Measurements from ENCODE around the gene CSMD2. TPM values are rescaled to one million over a fixed set of nuclear protein-coding genes. Genes with fewer than 3 reads are reported as not detected.

CSMD2 gene
- total RNA-seq, 2 experiments from 2014 or later = not detected

DNA sequence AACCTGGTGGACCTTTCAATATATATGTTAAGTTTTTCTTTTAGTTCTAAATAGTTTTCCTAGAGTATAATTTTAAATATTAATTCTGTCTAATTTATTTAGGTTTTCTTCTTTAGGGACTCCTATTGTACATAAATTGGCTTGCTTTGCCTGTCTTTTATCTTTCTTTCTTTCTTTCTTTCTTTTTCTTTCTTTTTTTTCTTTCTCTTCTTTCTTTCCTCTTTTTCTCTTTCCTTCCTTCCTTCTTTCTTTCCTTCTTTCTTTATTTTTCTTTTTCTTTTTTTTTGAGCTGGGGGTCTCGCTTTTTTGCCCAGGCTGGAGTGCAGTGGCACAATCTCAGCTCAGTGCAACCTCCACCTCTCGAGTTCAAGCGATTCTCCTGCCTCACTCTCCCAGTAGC is 657.4 kb downstream of the CSMD2 start:
- Mint-ChIP-seq H3K27me3 (peaks cover 7% of the 10 kb centered on the region), H3K36me3 (ENCODE audit: low read depth) (no peaks in the 10 kb centered on the region), H3K4me1 (ENCODE audit: low read depth) (peaks cover 4% of the 10 kb centered on the region), H3K27ac (no peak overlapping the region), H3K9me3 (no peaks in the 10 kb centered on the region), H3K4me3 (no peak overlapping the region)
- ATAC-seq = no peak
- ChIA-PET POLR2A (no interaction called here), CTCF (no interaction called here)
- no peak for DNase-seq
- TF ChIP-seq, protein P1, sequence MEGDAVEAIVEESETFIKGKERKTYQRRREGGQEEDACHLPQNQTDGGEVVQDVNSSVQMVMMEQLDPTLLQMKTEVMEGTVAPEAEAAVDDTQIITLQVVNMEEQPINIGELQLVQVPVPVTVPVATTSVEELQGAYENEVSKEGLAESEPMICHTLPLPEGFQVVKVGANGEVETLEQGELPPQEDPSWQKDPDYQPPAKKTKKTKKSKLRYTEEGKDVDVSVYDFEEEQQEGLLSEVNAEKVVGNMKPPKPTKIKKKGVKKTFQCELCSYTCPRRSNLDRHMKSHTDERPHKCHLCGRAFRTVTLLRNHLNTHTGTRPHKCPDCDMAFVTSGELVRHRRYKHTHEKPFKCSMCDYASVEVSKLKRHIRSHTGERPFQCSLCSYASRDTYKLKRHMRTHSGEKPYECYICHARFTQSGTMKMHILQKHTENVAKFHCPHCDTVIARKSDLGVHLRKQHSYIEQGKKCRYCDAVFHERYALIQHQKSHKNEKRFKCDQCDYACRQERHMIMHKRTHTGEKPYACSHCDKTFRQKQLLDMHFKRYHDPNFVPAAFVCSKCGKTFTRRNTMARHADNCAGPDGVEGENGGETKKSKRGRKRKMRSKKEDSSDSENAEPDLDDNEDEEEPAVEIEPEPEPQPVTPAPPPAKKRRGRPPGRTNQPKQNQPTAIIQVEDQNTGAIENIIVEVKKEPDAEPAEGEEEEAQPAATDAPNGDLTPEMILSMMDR (IDR thresholded peaks at IDR 0.05) = no peak
- intact Hi-C loops (cut with micrococcal nuclease) = no loop called here

DNA sequence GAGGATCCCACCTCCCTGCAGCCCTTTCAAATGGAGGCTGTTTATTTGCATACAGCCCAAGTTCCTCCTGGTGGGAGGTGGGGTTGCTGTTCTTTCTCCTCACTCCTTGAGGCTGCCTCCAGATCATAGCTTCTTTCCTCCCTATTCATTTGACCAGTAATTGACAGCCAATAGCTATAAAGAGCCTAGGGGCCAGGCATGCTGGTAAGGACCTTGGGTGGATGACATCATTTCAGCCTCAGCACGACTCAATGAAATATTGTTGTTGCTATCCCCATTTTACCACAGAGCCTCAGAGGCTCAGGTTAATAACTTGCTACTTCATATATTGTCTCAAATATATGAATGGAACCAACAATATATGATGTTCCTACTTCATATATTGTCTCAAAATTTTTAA is 661.5 kb downstream of the CSMD2 start:
- Mint-ChIP-seq H3K4me1 (ENCODE audit: low read depth) (no peaks in the 10 kb centered on the region), H3K27ac (no peak overlapping the region), H3K36me3 (ENCODE audit: low read depth) (no peaks in the 10 kb centered on the region), H3K4me3 (no peak overlapping the region), H3K27me3 (peaks cover 2% of the 10 kb centered on the region), H3K9me3 (peaks cover 2% of the 10 kb centered on the region)
- no peak for ATAC-seq
- ChIA-PET CTCF (no interaction called here), POLR2A (interaction anchor here (0.7 kb wide), 1 partner anchor 141 kb away, joined by 3 read pairs; no protein-coding TSS in a partner anchor)
- intact Hi-C loops (cut with micrococcal nuclease) = no loop called here
- TF ChIP-seq, protein P1 (IDR thresholded peaks at IDR 0.05) = no peak
- no peak for DNase-seq

DNA sequence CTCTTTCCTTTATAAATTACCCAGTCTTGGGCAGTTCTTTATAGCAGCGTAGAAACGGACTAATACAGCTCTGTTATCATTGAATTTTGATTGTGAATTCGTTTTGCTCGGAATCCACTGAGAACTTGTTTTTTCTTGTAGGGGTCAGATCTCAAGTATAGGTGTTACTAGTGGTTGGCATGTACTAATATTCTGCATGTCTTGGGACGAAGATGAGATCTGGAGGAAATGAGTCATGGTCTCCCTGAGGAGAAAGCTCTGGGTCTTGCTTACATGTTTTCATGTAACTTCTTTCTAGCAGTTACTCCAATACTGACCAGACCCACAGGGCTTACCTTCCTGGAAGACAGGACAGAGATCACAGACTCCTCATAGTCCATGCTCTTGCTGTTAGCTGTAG is 662.3 kb downstream of the CSMD2 start:
- intact Hi-C loops (cut with micrococcal nuclease) = no loop called here

DNA sequence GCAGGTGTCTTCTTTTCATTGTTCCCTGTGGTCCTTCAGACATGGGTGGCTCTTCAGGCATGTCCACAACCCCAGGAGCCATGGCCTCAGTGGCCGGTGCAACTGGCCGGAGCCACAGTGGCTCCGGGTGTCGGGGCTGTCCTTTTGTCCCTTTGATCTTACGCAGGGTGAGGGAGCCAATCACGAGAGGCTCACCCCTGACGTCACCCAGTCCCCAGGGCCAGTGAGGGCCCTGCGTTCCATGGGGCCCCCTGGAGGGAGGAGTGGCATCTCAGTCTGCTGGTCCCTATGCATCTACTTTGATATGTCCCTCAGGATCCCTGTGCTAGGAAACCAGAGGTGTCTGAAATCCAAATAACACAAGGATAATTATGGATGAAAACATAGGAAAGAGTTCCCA is 663.3 kb downstream of the CSMD2 start:
- H3K27me3 Mint-ChIP-seq = no peaks in the 10 kb centered on the region
- TF ChIP-seq, protein P1 (IDR thresholded peaks at IDR 0.05) = no peak
- ATAC-seq (no peak), DNase-seq (no peak)
- H3K4me3 Mint-ChIP-seq = no peak overlapping the region
- peaks cover 12% of the 10 kb centered on the region for H3K9me3 Mint-ChIP-seq
- peaks cover 10% of the 10 kb centered on the region for H3K36me3 Mint-ChIP-seq (ENCODE audit: low read depth)
- CTCF ChIA-PET = no interaction called here
- intact Hi-C loops (cut with micrococcal nuclease) = no loop called here
- no peaks in the 10 kb centered on the region for H3K4me1 Mint-ChIP-seq (ENCODE audit: low read depth)
- POLR2A ChIA-PET = no interaction called here
- H3K27ac Mint-ChIP-seq = no peak overlapping the region

More for the DNA sequence above, 662.3 kb downstream of the CSMD2 start:
- peaks cover 5% of the 10 kb centered on the region for H3K9me3 Mint-ChIP-seq
- TF ChIP-seq, protein P1 (IDR thresholded peaks at IDR 0.05) = no peak
- ChIA-PET POLR2A (no interaction called here), CTCF (no interaction called here)
- no peak overlapping the region for H3K4me3 Mint-ChIP-seq
- no peak for DNase-seq
- no peaks in the 10 kb centered on the region for H3K27me3 Mint-ChIP-seq
- H3K27ac Mint-ChIP-seq = no peak overlapping the region
- H3K36me3 Mint-ChIP-seq (ENCODE audit: low read depth) = peaks cover 5% of the 10 kb centered on the region
- no peak for ATAC-seq
- H3K4me1 Mint-ChIP-seq (ENCODE audit: low read depth) = no peaks in the 10 kb centered on the region

DNA sequence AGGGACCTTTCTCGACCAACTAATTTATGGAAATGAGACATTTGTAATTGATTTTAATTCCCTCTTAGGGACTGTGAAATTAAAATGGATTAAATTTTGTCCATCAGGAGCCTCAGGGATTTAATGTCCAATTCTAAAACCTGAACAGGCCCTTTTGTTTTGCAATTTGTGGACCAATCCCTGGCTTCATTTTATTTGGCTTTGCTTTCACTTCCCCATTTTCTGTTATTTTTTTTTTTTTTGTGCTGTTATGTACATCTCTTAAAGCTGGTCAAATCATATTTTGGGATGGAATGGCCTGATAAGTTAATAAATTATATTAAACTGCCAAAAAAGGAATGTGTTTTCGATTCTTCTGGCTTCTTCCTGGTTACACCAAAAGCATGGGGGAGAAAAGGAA is 663.7 kb downstream of the CSMD2 start:
- POLR2A ChIA-PET = no interaction called here
- H3K9me3 Mint-ChIP-seq = peaks cover 13% of the 10 kb centered on the region
- no peaks in the 10 kb centered on the region for H3K4me1 Mint-ChIP-seq (ENCODE audit: low read depth)

More for the DNA sequence above, 663.7 kb downstream of the CSMD2 start:
- CTCF ChIA-PET = no interaction called here
- intact Hi-C loops (cut with micrococcal nuclease) = no loop called here
- no peak overlapping the region for H3K4me3 Mint-ChIP-seq
- TF ChIP-seq, protein P1 (IDR thresholded peaks at IDR 0.05) = no peak
- no peak for DNase-seq
- no peaks in the 10 kb centered on the region for H3K27me3 Mint-ChIP-seq
- no peak for ATAC-seq
- H3K27ac Mint-ChIP-seq = no peak overlapping the region
- peaks cover 11% of the 10 kb centered on the region for H3K36me3 Mint-ChIP-seq (ENCODE audit: low read depth)
